SK-N-SH treated with all-trans-retinoic acid at 6 μM for 48 hours (cell line): ENCODE results near the gene FANCI.

Source experiments
- ATAC-seq: fragments of 200-7000 bp; cut with Tn5 transposase; 3 replicates; pipeline ENCODE4 v1.9.1; 2020; ENCODE audit warnings: mild to moderate bottlenecking, moderate library complexity
- ARNTL ChIP-seq: fragments of 450-650 bp; formaldehyde crosslinking; IDR thresholded peaks from 2 replicates; pipeline ENCODE4 v1.5.0; 2020; ENCODE audit warnings: low read depth, mild to moderate bottlenecking, moderate library complexity, borderline replicate concordance
- BACH2 ChIP-seq: fragments of 250-450 bp; sonication (Bioruptor Pico); IDR thresholded peaks from 2 replicates; pipeline ENCODE4 v1.9.0; 2021; ENCODE audit warnings: mild to moderate bottlenecking, borderline replicate concordance
- ESRRG ChIP-seq: fragments of 250-450 bp; sonication (Bioruptor Pico); IDR thresholded peaks from 2 replicates; pipeline ENCODE4 v1.6.1; 2021; ENCODE audit warnings: mild to moderate bottlenecking
- GLIS3 ChIP-seq: fragments of 250-450 bp; sonication (Bioruptor Pico); IDR thresholded peaks from 2 replicates; pipeline ENCODE4 v1.5.0; 2020; ENCODE audit warnings: mild to moderate bottlenecking, moderate library complexity
- OSR1 ChIP-seq: fragments of 250-450 bp; sonication (Bioruptor Pico); IDR thresholded peaks from 2 replicates; pipeline ENCODE4 v1.8.0; 2022; ENCODE audit warnings: moderate library complexity, mild to moderate bottlenecking, inconsistent platforms
- RARB ChIP-seq: fragments of 250-450 bp; sonication (Bioruptor Pico); IDR thresholded peaks from 2 replicates; pipeline ENCODE4 v1.8.0; 2021; ENCODE audit warnings: mild to moderate bottlenecking, moderate library complexity
- SNAI2 ChIP-seq: fragments of 250-450 bp; sonication (Bioruptor Pico); IDR thresholded peaks from 2 replicates; pipeline ENCODE4 v1.5.0; 2020; ENCODE audit warnings: mild to moderate bottlenecking, moderate library complexity
- TCF4 ChIP-seq: fragments of 250-450 bp; sonication (Bioruptor Pico); IDR thresholded peaks from 2 replicates; pipeline ENCODE4 v1.8.0; 2021; ENCODE audit warnings: mild to moderate bottlenecking, moderate library complexity, borderline replicate concordance
- TOX ChIP-seq: fragments of 250-450 bp; sonication (Bioruptor Pico); IDR thresholded peaks from 2 replicates; pipeline ENCODE4 v1.8.0; 2021; ENCODE audit warnings: mild to moderate bottlenecking, moderate library complexity, borderline replicate concordance
- ZC3H10 ChIP-seq: fragments of 250-450 bp; sonication (Bioruptor Pico); IDR thresholded peaks from 2 replicates; pipeline ENCODE4 v1.5.1; 2021; ENCODE audit warnings: mild to moderate bottlenecking, moderate library complexity
- ZFP3 ChIP-seq: fragments of 250-450 bp; sonication (Bioruptor Pico); IDR thresholded peaks from 2 replicates; pipeline ENCODE4 v1.5.0; 2020; ENCODE audit warnings: mild to moderate bottlenecking, moderate library complexity
- ZFP30 ChIP-seq: fragments of 450-650 bp; formaldehyde crosslinking; IDR thresholded peaks from 2 replicates; pipeline ENCODE4 v1.5.0; 2022; ENCODE audit warnings: mild to moderate bottlenecking, moderate library complexity
- ZNF565 ChIP-seq: fragments of 450-650 bp; formaldehyde crosslinking; conservative IDR thresholded peaks from 2 replicates; pipeline ENCODE4 v1.5.0; 2020; ENCODE audit warnings: low read depth, mild to moderate bottlenecking, moderate library complexity
- TF ChIP-seq, protein P1 (sequence below): fragments of 250-450 bp; sonication (Bioruptor Pico); IDR thresholded peaks from 2 replicates; pipeline ENCODE4 v1.8.0; 2020; ENCODE audit warnings: mild to moderate bottlenecking, moderate library complexity, borderline replicate concordance
- TF ChIP-seq, protein P2 (sequence below): fragments of 250-450 bp; sonication (Bioruptor Pico); IDR thresholded peaks from 2 replicates; pipeline ENCODE4 v1.5.0; 2020; ENCODE audit warnings: mild to moderate bottlenecking, moderate library complexity
- TF ChIP-seq, protein P3 (sequence below): fragments of 250-450 bp; sonication (Bioruptor Pico); IDR thresholded peaks from 2 replicates; pipeline ENCODE4 v1.5.1; 2020; ENCODE audit warnings: low read depth, mild to moderate bottlenecking, moderate library complexity
- TF ChIP-seq, protein P4 (sequence below): fragments of 250-450 bp; sonication (Bioruptor Pico); IDR thresholded peaks from 2 replicates; pipeline ENCODE4 v1.8.0; 2021; ENCODE audit warnings: low read depth, mild to moderate bottlenecking, moderate library complexity, borderline replicate concordance

FANCI gene

DNA sequence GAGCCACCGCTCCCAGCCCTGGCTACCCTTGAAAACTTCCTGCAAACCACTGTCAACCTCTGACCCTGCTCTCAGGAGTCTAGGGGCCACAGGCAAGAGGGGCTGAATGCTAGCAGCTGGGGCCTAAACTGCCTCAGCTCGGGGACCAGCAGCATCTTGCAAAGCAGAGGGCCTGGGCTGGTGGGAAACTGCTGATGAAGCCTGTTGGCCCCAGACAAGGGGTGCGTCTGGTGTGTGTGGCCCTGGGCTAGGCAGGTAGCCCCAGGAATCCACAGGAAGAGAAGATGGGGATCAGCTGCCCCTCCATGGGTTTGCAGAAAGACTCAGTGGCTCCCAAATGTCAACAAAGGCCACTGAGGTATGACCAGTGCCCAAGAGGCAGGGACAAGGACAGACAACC, 99.1 kb downstream of the FANCI start:
- ATAC-seq: no peak

DNA sequence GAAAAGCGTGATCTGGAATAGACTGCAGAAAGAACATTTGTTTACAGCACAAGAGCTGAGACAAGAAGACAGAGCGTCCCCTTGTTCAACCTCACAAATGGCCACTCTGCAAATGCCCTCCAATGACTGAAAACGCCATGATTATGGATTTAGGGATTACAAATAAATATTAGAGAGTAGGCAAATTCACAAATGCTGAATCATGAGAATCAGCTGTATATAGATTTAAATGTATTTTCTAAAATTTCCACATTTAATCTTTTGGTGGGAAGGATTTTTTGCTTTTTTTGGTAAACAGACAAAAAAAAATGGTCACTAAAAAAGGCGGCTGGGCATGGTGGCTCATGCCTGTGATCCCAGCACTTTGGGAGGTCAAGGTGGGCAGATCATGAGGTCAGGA, 101.5 kb downstream of the FANCI start:
- no peak for TF ChIP-seq ZFP3 (CRISPR knock-in tag)
- TF ChIP-seq TCF4: no peak
- TF ChIP-seq, protein P1, sequence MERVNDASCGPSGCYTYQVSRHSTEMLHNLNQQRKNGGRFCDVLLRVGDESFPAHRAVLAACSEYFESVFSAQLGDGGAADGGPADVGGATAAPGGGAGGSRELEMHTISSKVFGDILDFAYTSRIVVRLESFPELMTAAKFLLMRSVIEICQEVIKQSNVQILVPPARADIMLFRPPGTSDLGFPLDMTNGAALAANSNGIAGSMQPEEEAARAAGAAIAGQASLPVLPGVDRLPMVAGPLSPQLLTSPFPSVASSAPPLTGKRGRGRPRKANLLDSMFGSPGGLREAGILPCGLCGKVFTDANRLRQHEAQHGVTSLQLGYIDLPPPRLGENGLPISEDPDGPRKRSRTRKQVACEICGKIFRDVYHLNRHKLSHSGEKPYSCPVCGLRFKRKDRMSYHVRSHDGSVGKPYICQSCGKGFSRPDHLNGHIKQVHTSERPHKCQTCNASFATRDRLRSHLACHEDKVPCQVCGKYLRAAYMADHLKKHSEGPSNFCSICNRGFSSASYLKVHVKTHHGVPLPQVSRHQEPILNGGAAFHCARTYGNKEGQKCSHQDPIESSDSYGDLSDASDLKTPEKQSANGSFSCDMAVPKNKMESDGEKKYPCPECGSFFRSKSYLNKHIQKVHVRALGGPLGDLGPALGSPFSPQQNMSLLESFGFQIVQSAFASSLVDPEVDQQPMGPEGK: no peak
- TF ChIP-seq, protein P2, sequence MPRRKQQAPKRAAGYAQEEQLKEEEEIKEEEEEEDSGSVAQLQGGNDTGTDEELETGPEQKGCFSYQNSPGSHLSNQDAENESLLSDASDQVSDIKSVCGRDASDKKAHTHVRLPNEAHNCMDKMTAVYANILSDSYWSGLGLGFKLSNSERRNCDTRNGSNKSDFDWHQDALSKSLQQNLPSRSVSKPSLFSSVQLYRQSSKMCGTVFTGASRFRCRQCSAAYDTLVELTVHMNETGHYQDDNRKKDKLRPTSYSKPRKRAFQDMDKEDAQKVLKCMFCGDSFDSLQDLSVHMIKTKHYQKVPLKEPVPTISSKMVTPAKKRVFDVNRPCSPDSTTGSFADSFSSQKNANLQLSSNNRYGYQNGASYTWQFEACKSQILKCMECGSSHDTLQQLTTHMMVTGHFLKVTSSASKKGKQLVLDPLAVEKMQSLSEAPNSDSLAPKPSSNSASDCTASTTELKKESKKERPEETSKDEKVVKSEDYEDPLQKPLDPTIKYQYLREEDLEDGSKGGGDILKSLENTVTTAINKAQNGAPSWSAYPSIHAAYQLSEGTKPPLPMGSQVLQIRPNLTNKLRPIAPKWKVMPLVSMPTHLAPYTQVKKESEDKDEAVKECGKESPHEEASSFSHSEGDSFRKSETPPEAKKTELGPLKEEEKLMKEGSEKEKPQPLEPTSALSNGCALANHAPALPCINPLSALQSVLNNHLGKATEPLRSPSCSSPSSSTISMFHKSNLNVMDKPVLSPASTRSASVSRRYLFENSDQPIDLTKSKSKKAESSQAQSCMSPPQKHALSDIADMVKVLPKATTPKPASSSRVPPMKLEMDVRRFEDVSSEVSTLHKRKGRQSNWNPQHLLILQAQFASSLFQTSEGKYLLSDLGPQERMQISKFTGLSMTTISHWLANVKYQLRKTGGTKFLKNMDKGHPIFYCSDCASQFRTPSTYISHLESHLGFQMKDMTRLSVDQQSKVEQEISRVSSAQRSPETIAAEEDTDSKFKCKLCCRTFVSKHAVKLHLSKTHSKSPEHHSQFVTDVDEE (CRISPR knock-in tag): no peak
- TF ChIP-seq ZNF565 (CRISPR knock-in tag): no peak
- TF ChIP-seq ZC3H10: no peak
- TF ChIP-seq, protein P3, sequence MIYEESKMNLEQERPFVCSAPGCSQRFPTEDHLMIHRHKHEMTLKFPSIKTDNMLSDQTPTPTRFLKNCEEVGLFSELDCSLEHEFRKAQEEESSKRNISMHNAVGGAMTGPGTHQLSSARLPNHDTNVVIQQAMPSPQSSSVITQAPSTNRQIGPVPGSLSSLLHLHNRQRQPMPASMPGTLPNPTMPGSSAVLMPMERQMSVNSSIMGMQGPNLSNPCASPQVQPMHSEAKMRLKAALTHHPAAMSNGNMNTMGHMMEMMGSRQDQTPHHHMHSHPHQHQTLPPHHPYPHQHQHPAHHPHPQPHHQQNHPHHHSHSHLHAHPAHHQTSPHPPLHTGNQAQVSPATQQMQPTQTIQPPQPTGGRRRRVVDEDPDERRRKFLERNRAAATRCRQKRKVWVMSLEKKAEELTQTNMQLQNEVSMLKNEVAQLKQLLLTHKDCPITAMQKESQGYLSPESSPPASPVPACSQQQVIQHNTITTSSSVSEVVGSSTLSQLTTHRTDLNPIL (CRISPR knock-in tag): no peak
- TF ChIP-seq ZFP30: no peak
- TF ChIP-seq GLIS3 (CRISPR knock-in tag): no peak
- TF ChIP-seq BACH2: no peak
- TF ChIP-seq, protein P4, sequence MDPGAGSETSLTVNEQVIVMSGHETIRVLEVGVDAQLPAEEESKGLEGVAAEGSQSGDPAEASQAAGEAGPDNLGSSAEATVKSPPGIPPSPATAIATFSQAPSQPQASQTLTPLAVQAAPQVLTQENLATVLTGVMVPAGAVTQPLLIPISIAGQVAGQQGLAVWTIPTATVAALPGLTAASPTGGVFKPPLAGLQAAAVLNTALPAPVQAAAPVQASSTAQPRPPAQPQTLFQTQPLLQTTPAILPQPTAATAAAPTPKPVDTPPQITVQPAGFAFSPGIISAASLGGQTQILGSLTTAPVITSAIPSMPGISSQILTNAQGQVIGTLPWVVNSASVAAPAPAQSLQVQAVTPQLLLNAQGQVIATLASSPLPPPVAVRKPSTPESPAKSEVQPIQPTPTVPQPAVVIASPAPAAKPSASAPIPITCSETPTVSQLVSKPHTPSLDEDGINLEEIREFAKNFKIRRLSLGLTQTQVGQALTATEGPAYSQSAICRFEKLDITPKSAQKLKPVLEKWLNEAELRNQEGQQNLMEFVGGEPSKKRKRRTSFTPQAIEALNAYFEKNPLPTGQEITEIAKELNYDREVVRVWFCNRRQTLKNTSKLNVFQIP (CRISPR knock-in tag): no peak
- no peak for TF ChIP-seq ARNTL (CRISPR knock-in tag)
- TF ChIP-seq TOX: no peak
- no peak for ATAC-seq

More for the DNA sequence above, 99.1 kb downstream of the FANCI start:
- TF ChIP-seq OSR1 (no peak), TCF4 (no peak), ESRRG (CRISPR knock-in tag) (no peak)
- TF ChIP-seq, protein P1: no peak

DNA sequence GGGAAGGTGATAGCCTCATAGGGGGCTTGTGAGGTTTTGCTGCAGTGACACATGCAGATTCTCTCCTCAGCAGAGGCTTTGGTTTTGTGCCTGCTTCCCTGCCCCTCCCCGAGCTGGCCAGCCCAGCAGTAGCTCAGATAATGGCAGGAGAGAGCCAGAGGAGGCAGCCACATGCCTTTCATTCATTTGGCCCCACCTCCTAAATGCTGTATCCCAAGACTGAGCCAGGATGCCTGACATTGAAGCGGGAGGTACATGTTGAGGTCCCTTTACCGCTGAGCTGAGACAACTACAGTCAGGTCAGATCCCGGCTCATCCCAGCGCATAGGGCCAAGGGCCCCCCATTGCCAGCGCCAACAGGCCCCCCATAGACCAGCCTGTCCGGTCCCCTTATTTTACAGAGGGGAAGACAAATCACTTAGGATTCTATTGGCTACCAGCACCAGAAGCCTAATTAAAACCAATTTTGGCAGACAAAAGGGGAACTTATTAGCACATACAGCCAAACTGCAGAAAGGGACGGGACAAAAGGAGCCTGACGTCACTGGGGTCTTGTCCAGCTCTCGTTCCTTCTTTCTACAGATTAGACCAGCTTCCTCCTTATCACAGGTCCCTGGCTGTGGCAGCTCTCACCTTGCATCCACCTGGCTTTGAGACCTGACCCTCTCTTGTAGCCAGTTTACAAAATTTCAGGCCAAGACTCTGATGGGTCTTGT, 102.9 kb downstream of the FANCI start:
- ATAC-seq: peak; percentile 47; the same call in 2 of the 3 replicates
- no peak for TF ChIP-seq SNAI2 (CRISPR knock-in tag)
- TF ChIP-seq, protein P3 (CRISPR knock-in tag): no peak

DNA sequence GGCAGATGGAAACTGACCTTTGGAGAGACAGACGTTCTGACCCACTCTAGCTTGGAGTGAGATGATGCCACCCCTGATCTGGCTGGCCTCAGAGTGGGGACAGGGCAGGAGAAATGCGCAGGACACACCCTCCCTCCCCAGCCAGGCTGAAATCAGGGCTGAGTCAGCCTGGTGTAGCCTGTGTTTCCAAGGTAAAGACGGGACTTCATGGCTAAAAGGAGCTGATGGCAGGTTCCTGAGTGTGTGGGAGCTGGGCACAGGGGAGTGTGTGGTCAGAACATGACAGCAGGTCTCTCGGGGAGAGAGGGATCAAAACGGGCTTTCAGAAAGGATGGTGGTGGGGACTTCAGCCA, 105.4 kb downstream of the FANCI start:
- no peak for ATAC-seq
- TF ChIP-seq OSR1 (no peak), ZNF565 (CRISPR knock-in tag) (no peak), GLIS3 (CRISPR knock-in tag) (no peak), BACH2 (no peak), ESRRG (CRISPR knock-in tag) (no peak), RARB (CRISPR knock-in tag) (no peak)
- TF ChIP-seq, protein P2 (CRISPR knock-in tag): no peak
- TF ChIP-seq, protein P1: no peak
